KMS-11 (cell line): Measurements from ENCODE around the gene PHF5A.

Experiments used
- H2AFZ ChIP-seq: fragments of 200-600 bp; sonication (generic); 2 replicates; pipeline ENCODE4 v1.6.1; 2016; ENCODE audit warnings: antibody characterized with exemption, mixed run types, low read depth
- H3K27ac ChIP-seq: fragments of 200-600 bp; sonication (generic); 2 replicates; pipeline ENCODE4 v1.6.1; 2016; ENCODE audit warnings: mild to moderate bottlenecking, mixed run types
- H3K27me3 ChIP-seq: fragments of 200-600 bp; sonication (generic); 2 replicates; pipeline ENCODE4 v1.6.1; 2017; ENCODE audit warnings: mild to moderate bottlenecking, low read depth, mixed run types, moderate library complexity; ENCODE audit not compliant: insufficient read depth
- H3K36me3 ChIP-seq: fragments of 200-600 bp; sonication (generic); 2 replicates; pipeline ENCODE4 v1.6.1; 2017; ENCODE audit warnings: mild to moderate bottlenecking, mixed run types; ENCODE audit not compliant: insufficient read depth
- H3K4me1 ChIP-seq: fragments of 200-600 bp; sonication (generic); 2 replicates; pipeline ENCODE4 v1.6.1; 2016; ENCODE audit warnings: mild to moderate bottlenecking, low read depth, mixed run types; ENCODE audit not compliant: poor library complexity, severe bottlenecking
- H3K4me2 ChIP-seq: fragments of 200-600 bp; sonication (generic); 2 replicates; pipeline ENCODE4 v1.7.0; 2016; ENCODE audit warnings: mild to moderate bottlenecking, mixed run types
- H3K4me3 ChIP-seq: fragments of 200-600 bp; sonication (generic); IDR thresholded peaks from 2 replicates; pipeline ENCODE4 v1.6.1; 2017; ENCODE audit warnings: low read depth, low read length, mixed read lengths; ENCODE audit not compliant: insufficient read depth
- H3K79me2 ChIP-seq: fragments of 200-600 bp; sonication (generic); 2 replicates; pipeline ENCODE4 v1.6.1; 2016; ENCODE audit warnings: low read depth, mixed run types; ENCODE audit not compliant: insufficient read depth
- H3K9ac ChIP-seq: fragments of 200-600 bp; sonication (generic); 2 replicates; pipeline ENCODE4 v1.6.1; 2016; ENCODE audit warnings: mild to moderate bottlenecking, mixed run types
- H4K20me1 ChIP-seq: fragments of 200-600 bp; sonication (generic); 2 replicates; pipeline ENCODE4 v1.6.1; 2016; ENCODE audit warnings: mild to moderate bottlenecking, mixed run types; ENCODE audit not compliant: insufficient read depth
- CTCF ChIP-seq: fragments of 200-600 bp; sonication (generic); conservative IDR thresholded peaks from 2 replicates; pipeline ENCODE4 v1.6.1; 2017; ENCODE audit warnings: low read depth, mild to moderate bottlenecking, antibody characterized with exemption, low read length, moderate library complexity, mixed read lengths

Gene PHF5A

GRCh38 chr22:41507330-41508063 lies 39.0 kb upstream of the PHF5A start:
- no peaks in the 10 kb centered on the region for H4K20me1 ChIP-seq
- no peak overlapping the region for H3K4me3 ChIP-seq
- H2AFZ ChIP-seq, result no peak overlapping the region
- H3K79me2 ChIP-seq, result no peaks in the 10 kb centered on the region
- H3K4me2 ChIP-seq, result no peak overlapping the region
- H3K27ac ChIP-seq, result no peak overlapping the region
- H3K4me1 ChIP-seq, result peaks cover 38% of the 10 kb centered on the region
- H3K27me3 ChIP-seq, result no peaks in the 10 kb centered on the region
- TF ChIP-seq CTCF, result no peak
- H3K9ac ChIP-seq, result no peak overlapping the region
- H3K36me3 ChIP-seq, result no peaks in the 10 kb centered on the region

- no peak for TF ChIP-seq CTCF
- H3K9ac ChIP-seq, result no peak overlapping the region
- H3K4me3 ChIP-seq, result no peak overlapping the region
- H4K20me1 ChIP-seq, result no peaks in the 10 kb centered on the region
- H3K4me2 ChIP-seq, result no peak overlapping the region
- no peaks in the 10 kb centered on the region for H3K27me3 ChIP-seq
- peaks cover 6% of the 10 kb centered on the region; the same call in 1 of the 2 replicates for H3K36me3 ChIP-seq
- peaks cover 23% of the 10 kb centered on the region for H3K4me1 ChIP-seq
- H2AFZ ChIP-seq, result no peak overlapping the region
- no peaks in the 10 kb centered on the region; the same call in 1 of the 2 replicates for H3K79me2 ChIP-seq
- no peak overlapping the region for H3K27ac ChIP-seq
Measured at GRCh38 chr22:41505511-41506220, 37.2 kb upstream of the PHF5A start.

- Histone ChIP-seq H3K4me2 (no peak overlapping the region), H3K27me3 (no peaks in the 10 kb centered on the region), H3K36me3 (peaks cover 6% of the 10 kb centered on the region; the same call in 1 of the 2 replicates), H2AFZ (no peak overlapping the region), H3K4me1 (peaks cover 24% of the 10 kb centered on the region), H3K79me2 (no peaks in the 10 kb centered on the region; the same call in 1 of the 2 replicates), H3K4me3 (no peak overlapping the region), H3K9ac (no peak overlapping the region), H3K27ac (no peak overlapping the region), H4K20me1 (no peaks in the 10 kb centered on the region)
- no peak for TF ChIP-seq CTCF
Measured at GRCh38 chr22:41504816-41505215, 36.3 kb upstream of the PHF5A start.

GRCh38 chr22:41504397-41504796 lies 35.9 kb upstream of the PHF5A start:
- H3K4me3 ChIP-seq, result no peak overlapping the region
- H4K20me1 ChIP-seq, result no peaks in the 10 kb centered on the region
- TF ChIP-seq CTCF, result no peak
- H3K36me3 ChIP-seq, result peaks cover 6% of the 10 kb centered on the region; the same call in 1 of the 2 replicates
- peaks cover 24% of the 10 kb centered on the region for H3K4me1 ChIP-seq
- no peak overlapping the region for H3K9ac ChIP-seq
- H3K4me2 ChIP-seq, result no peak overlapping the region
- no peaks in the 10 kb centered on the region for H3K27me3 ChIP-seq
- H3K27ac ChIP-seq, result no peak overlapping the region
- no peaks in the 10 kb centered on the region; the same call in 1 of the 2 replicates for H3K79me2 ChIP-seq
- H2AFZ ChIP-seq, result no peak overlapping the region
